Measurements from ENCODE around the gene TMEM150A. TPM values are rescaled to one million over a fixed set of nuclear protein-coding genes. Genes with fewer than 3 reads are reported as not detected.

Gene TMEM150A
- total and polyA plus RNA-seq, 2 of the 13 experiments (the other 11 are each of a cell fraction or from before 2014, with no cell fraction given), result 30.1 to 70.4 TPM

DNA sequence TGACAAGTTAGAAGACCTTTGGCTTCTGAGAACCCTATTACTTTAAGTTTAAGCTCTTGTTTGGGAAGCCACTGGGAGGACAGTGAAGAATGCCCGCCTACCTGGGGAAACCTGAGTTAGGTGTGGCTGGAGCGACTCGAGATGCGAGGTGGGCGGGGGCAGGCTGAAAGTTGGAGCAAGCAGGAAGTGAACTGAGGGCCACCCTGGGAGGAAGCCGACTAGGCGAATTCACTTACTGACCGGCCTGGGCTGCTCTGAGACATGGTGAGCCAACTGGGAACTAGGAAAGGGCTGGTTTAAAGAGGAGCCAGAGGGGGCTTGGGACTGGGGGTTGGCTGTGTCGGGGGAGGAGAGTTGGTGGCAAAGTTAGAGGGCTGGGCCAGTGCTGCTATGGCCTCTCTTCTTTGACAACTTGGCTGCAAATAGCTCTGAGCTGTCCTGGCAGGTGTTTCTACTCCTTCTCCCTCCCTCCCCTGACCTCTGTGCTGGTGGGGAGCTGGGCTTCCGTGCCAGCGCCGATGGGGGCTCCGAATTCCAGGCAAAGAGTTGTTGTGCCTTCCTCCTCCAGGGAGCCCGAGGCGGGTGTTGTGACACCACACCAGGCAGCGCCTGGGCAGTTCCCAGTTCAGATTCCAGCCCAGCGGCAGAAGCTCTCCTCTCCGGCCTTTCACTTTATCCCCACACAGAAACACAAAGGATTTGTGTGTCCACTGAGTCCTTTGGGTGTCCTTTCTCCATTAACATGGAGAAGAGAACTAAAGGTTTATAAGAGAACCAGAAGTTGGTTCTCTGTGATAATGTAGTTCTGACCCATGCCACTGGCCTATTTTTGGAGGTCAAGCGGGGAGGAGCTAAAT lies 24.9 kb downstream of the TMEM150A start, which contains the start of gene VAMP8:
VAMP8 (plus strand) TSS at position 201 of the 857 bp plus-strand sequence; CDS start at position 262, 61 bp downstream.
- Histone ChIP-seq H3K4me1 (ENCODE audit: insufficient read depth, low read length) (peaks cover 58% of the 10 kb centered on the region), H3K79me2 (ENCODE audit: insufficient read depth, low read length) (peaks cover 12% of the 10 kb centered on the region), H4K20me1 (ENCODE audit: insufficient read depth, low read length) (no peaks in the 10 kb centered on the region), H3K4me3 (replicated peaks in 1 of 3; ENCODE audit: insufficient read depth in 1 of 3, low read depth in 2 of 3, low read length in 3 of 3) (peak within 1 kb of the TSS; percentile 79 to 90 (median 87)), H3K27me3 (ENCODE audit: control insufficient read depth in 1 of 2, insufficient read depth in 2 of 2, low read length in 2 of 2) (peaks cover 0 to 3% of the 10 kb centered on the region in 2 experiments; a peak in 2 of 5 replicates), H3K36me3 (replicated peaks in 1 of 2; ENCODE audit: control insufficient read depth in 1 of 2, insufficient read depth in 2 of 2, low read length in 2 of 2) (peaks cover 0 to 7% of the 10 kb centered on the region in 2 experiments; a peak in 4 of 5 replicates), H3K9me3 (ENCODE audit: low read length) (no peaks in the 10 kb centered on the region), H3K9ac (ENCODE audit: insufficient read depth, low read depth, low read length) (peak within 1 kb of the TSS; percentile 80), H2AFZ (ENCODE audit: low read length) (peak within 1 kb of the TSS; percentile 84), H3K4me2 (ENCODE audit: low read depth, low read length) (peak within 1 kb of the TSS; percentile 95), H3K27ac (ENCODE audit: extremely low read length, insufficient read depth, low read length) (peak within 1 kb of the TSS; percentile 64)
- FAIRE-seq (peak; percentile 15), DNase-seq (ENCODE audit: low spot score) (peak; percentile 44), ATAC-seq (peak; percentile 86)
- no TSS peak for BruUV-seq (replicated peaks)
- 2% methylated on average over 19 of the region's 19 CpGs for WGBS (ENCODE audit: low lambda C conversion rate)
- in situ Hi-C loops (cut with HindIII; ENCODE audit: extremely low pct_ligation_motif_present, low pct_unique_long_range_greater_than_20kb) (no loop called here), intact Hi-C loops (cut with micrococcal nuclease; ENCODE audit: unreplicated experiment) (loop anchor here (1.0 to 2.0 kb wide), 3 partner anchors 8 to 25 kb away; partner anchors contain the start of genes GGCX and TMEM150A)
- CTCF ChIA-PET (ENCODE audit: low intra/inter-chr PET ratio, low total read pairs), result no interaction called here
- POLR2A ChIA-PET, result interaction anchor here (0.7 to 12.7 kb wide), 23 partner anchors 8 to 178 kb away, joined by 3 to 201 read pairs (median 8); partner anchors contain the start of genes C2orf68, GGCX, MAT2A and RNF181
- TF ChIP-seq, protein P1, sequence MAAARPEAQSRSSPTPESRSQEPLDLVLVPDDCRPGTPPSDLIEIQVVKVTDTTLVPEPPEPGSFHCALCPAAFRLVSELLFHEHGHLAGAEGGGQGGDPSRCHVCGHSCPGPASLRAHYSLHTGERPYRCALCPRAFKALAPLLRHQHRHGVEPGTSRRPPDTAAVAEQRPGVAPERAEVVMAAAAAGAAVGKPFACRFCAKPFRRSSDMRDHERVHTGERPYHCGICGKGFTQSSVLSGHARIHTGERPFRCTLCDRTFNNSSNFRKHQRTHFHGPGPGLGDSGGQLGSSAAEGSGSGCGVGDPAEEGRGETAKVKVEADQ (CRISPR knock-in tag; IDR thresholded peaks at IDR 0.05; ENCODE audit: borderline replicate concordance), result 0 out of 2 replicates have a peak, but pooled peaks have one; percentile 68
- TF ChIP-seq GABPA (IDR thresholded peaks at IDR 0.05; ENCODE audit: low read depth, low read length) (no peak), GABPA (CRISPR knock-in tag; IDR thresholded peaks at IDR 0.05; ENCODE audit: low read depth) (peak; percentile 66), JARID2 (CRISPR knock-in tag; IDR thresholded peaks at IDR 0.05; ENCODE audit: insufficient replicate concordance) (peak; percentile 15), RXRA (CRISPR knock-in tag; IDR thresholded peaks at IDR 0.05) (peak; percentile 20), POLR2G (IDR thresholded peaks at IDR 0.05; ENCODE audit: low read depth, low read length) (peak; percentile 54; the same call in 1 of the 2 replicates), NCOA2 (CRISPR knock-in tag; IDR thresholded peaks at IDR 0.05) (no peak), TEAD3 (CRISPR knock-in tag; optimal IDR thresholded peaks at IDR 0.05; ENCODE audit: borderline replicate concordance) (peak; percentile 81), ZNF430 (CRISPR knock-in tag; IDR thresholded peaks at IDR 0.05) (0 out of 2 replicates have a peak, but pooled peaks have one; percentile 39), ZBTB7A (CRISPR knock-in tag; IDR thresholded peaks at IDR 0.05) (0 out of 2 replicates have a peak, but pooled peaks have one; percentile 52), ZFP90 (CRISPR knock-in tag; IDR thresholded peaks at IDR 0.05; ENCODE audit: borderline replicate concordance) (0 out of 2 replicates have a peak, but pooled peaks have one; percentile 8), SP4 (CRISPR knock-in tag; IDR thresholded peaks at IDR 0.05) (peak; percentile 46; the same call in 1 of the 2 replicates), MXD4 (CRISPR knock-in tag; IDR thresholded peaks at IDR 0.05) (0 out of 2 replicates have a peak, but pooled peaks have one; percentile 21), ZNF788 (CRISPR knock-in tag; IDR thresholded peaks at IDR 0.05; ENCODE audit: borderline replicate concordance) (peak; percentile 49; the same call in 1 of the 2 replicates), ZNF558 (CRISPR knock-in tag; IDR thresholded peaks at IDR 0.05; ENCODE audit: borderline replicate concordance) (0 out of 2 replicates have a peak, but pooled peaks have one; percentile 48)
- TF ChIP-seq, protein P2, sequence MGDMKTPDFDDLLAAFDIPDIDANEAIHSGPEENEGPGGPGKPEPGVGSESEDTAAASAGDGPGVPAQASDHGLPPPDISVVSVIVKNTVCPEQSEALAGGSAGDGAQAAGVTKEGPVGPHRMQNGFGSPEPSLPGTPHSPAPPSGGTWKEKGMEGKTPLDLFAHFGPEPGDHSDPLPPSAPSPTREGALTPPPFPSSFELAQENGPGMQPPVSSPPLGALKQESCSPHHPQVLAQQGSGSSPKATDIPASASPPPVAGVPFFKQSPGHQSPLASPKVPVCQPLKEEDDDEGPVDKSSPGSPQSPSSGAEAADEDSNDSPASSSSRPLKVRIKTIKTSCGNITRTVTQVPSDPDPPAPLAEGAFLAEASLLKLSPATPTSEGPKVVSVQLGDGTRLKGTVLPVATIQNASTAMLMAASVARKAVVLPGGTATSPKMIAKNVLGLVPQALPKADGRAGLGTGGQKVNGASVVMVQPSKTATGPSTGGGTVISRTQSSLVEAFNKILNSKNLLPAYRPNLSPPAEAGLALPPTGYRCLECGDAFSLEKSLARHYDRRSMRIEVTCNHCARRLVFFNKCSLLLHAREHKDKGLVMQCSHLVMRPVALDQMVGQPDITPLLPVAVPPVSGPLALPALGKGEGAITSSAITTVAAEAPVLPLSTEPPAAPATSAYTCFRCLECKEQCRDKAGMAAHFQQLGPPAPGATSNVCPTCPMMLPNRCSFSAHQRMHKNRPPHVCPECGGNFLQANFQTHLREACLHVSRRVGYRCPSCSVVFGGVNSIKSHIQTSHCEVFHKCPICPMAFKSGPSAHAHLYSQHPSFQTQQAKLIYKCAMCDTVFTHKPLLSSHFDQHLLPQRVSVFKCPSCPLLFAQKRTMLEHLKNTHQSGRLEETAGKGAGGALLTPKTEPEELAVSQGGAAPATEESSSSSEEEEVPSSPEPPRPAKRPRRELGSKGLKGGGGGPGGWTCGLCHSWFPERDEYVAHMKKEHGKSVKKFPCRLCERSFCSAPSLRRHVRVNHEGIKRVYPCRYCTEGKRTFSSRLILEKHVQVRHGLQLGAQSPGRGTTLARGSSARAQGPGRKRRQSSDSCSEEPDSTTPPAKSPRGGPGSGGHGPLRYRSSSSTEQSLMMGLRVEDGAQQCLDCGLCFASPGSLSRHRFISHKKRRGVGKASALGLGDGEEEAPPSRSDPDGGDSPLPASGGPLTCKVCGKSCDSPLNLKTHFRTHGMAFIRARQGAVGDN (CRISPR knock-in tag; IDR thresholded peaks at IDR 0.05), result peak; percentile 81
- TF ChIP-seq, protein P3, sequence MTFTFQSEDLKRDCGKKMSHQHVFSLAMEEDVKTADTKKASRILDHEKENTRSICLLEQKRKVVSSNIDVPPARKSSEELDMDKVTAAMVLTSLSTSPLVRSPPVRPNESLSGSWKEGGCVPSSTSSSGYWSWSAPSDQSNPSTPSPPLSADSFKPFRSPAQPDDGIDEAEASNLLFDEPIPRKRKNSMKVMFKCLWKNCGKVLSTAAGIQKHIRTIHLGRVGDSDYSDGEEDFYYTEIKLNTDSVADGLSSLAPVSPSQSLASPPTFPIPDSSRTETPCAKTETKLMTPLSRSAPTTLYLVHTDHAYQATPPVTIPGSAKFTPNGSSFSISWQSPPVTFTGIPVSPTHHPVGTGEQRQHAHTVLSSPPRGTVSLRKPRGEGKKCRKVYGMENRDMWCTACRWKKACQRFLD (CRISPR knock-in tag; IDR thresholded peaks at IDR 0.05; ENCODE audit: borderline replicate concordance), result no peak
